RPMI7951 (cell line): ENCODE results near the gene ADCY4. TPM values are rescaled to one million over a fixed set of nuclear protein-coding genes. Genes with fewer than 3 reads are reported as not detected.
A peak's percentile ranks its signal among the peaks of the same experiment; 100 is the strongest.
"Not testable (repeated sequence)": the region's sequence is repeated elsewhere in the genome, so short reads cannot be mapped to it uniquely, and the experiment has no call there.

Source experiments
- DNase-seq: peaks from one replicate; pipeline ENCODE4 v3.0.0-alpha.2; 2012; ENCODE audit warnings: low read depth
- total RNA-seq: library from RNA; depleted of rRNA; stranded (reverse); fragments of >200 nt; shearing (Covaris generic); gene quantifications from 2 replicates; pipeline ENCODE4 v1.2.3, GENCODE V29; 2014; rRNA removed

Gene ADCY4
- not detected in 2 replicates for total RNA-seq

- DNase-seq: no peak
These were observed at the start of gene ADCY4 for GRCh38 chr14:24334431-24335291. Gene ADCY4, minus strand, starts transcription at chr14:24335071. Its CDS starts 419 bp downstream, at chr14:24334652.

- DNase-seq: no peak
These were observed 49.3 kb upstream of the ADCY4 start for GRCh38 chr14:24384169-24384568.

GRCh38 chr14:24382064-24382371 is 47.1 kb upstream of the ADCY4 start:
- no peak for DNase-seq

- peak; percentile 5 for DNase-seq
These were observed 46.6 kb upstream of the ADCY4 start for GRCh38 chr14:24381363-24382063.

- DNase-seq: no peak
These were observed 45.2 kb upstream of the ADCY4 start for GRCh38 chr14:24379907-24380730.

GRCh38 chr14:24378981-24379906 is 44.4 kb upstream of the ADCY4 start:
- DNase-seq: no peak

GRCh38 chr14:24378327-24378726 is 43.5 kb upstream of the ADCY4 start:
- DNase-seq: no peak

- no peak for DNase-seq
These were observed 42.8 kb upstream of the ADCY4 start for GRCh38 chr14:24377657-24378056.

- no peak for DNase-seq
These were observed 42.3 kb upstream of the ADCY4 start for GRCh38 chr14:24377126-24377525.

- no peak for DNase-seq
These were observed 41.7 kb upstream of the ADCY4 start for GRCh38 chr14:24376448-24377070.

- peak; percentile 59 for DNase-seq
These were observed 38.0 kb upstream of the ADCY4 start for GRCh38 chr14:24372701-24373416.

- not testable (repeated sequence) for DNase-seq
These were observed 36.7 kb upstream of the ADCY4 start for GRCh38 chr14:24371605-24372004.

- DNase-seq: no peak
These were observed 35.9 kb upstream of the ADCY4 start for GRCh38 chr14:24370748-24371147.

- DNase-seq: no peak
These were observed 35.2 kb upstream of the ADCY4 start for GRCh38 chr14:24369907-24370687.

- DNase-seq: no peak
These were observed 34.6 kb upstream of the ADCY4 start for GRCh38 chr14:24369463-24369862.

GRCh38 chr14:24368562-24369252 is 33.8 kb upstream of the ADCY4 start:
- DNase-seq: peak; percentile 78

GRCh38 chr14:24368212-24368561 is 33.3 kb upstream of the ADCY4 start:
- no peak for DNase-seq

GRCh38 chr14:24367514-24368211 is 32.8 kb upstream of the ADCY4 start, which contains the start of gene NFATC4:
Gene NFATC4, plus strand, starts transcription at chr14:24368184. Its CDS starts 157 bp downstream, at chr14:24368341.
- DNase-seq: peak; percentile 92
